B cell (primary cell): ENCODE data around the gene ARPC4. TPM values are rescaled to one million over a fixed set of nuclear protein-coding genes. Genes with fewer than 3 reads are reported as not detected.
A peak's percentile ranks its signal among the peaks of the same experiment; 100 is the strongest.

Experiments
- ATAC-seq: fragments of 200-7000 bp; cut with Tn5 transposase; one replicate; pipeline ENCODE4 v1.10.0; 2021; ENCODE audit warnings: low read depth, mild to moderate bottlenecking, moderate number of reproducible peaks, moderate library complexity
- CTCF ChIA-PET: fragments of 350-600 bp; sonication (Branson Sonifier 250); formaldehyde crosslinking; loops from one replicate; lab custom pipeline; 2021; ENCODE audit warnings: antibody characterized with exemption, inconsistent platforms; lab: Charles Lee
- POLR2A ChIA-PET: fragments of 350-600 bp; sonication (Branson Sonifier 250); formaldehyde crosslinking; loops from one replicate; lab custom pipeline; 2021; ENCODE audit warnings: antibody characterized with exemption; lab: Charles Lee
- DNase-seq: peaks from one replicate; pipeline ENCODE4 v3.0.0; 2013
- H2AFZ ChIP-seq: 2 replicates; pipeline ENCODE4 v1.6.1; 2012; ENCODE audit warnings: mild to moderate bottlenecking, low read depth, low read length; ENCODE audit not compliant: insufficient read depth, poor library complexity, severe bottlenecking
- H3K27ac ChIP-seq, 2 donors: 1 replicate in 1 of 2; 2 replicates in 1 of 2; pipeline ENCODE4 v1.5.1; 2012 to 2013; ENCODE audit warnings: low read length in 2 of 2, mild to moderate bottlenecking in 2 of 2, moderate library complexity in 1 of 2
- H3K27me3 ChIP-seq, 4 experiments: fragments of 200-600 bp in 1 of 4; sonication (generic) in 1 of 4; replicated peaks in 1 of 4; 1 replicate in 2 of 4; 2 replicates in 2 of 4; pipeline versions ENCODE4 v1.6.1 to v1.7.0; 2013 to 2016; ENCODE audit warnings: low read length in 3 of 4, mild to moderate bottlenecking in 2 of 4, mixed read lengths in 1 of 4, moderate library complexity in 1 of 4; ENCODE audit not compliant: insufficient read depth in 4 of 4, control insufficient read depth in 3 of 4; ENCODE audit errors: control extremely low read depth in 1 of 4
- H3K36me3 ChIP-seq, 2 experiments: replicated peaks in 1 of 2; 1 replicate in 1 of 2; 2 replicates in 1 of 2; pipeline versions ENCODE4 v1.6.1 to v1.7.1; 2013; ENCODE audit warnings: low read length in 1 of 2; ENCODE audit not compliant: insufficient read depth in 2 of 2, control insufficient read depth in 1 of 2; ENCODE audit errors: control extremely low read depth in 1 of 2, extremely low read depth in 1 of 2
- H3K4me1 ChIP-seq, 2 donors: fragments of 200-600 bp in 1 of 2; sonication (generic) in 1 of 2; 1 replicate in 1 of 2; 2 replicates in 1 of 2; pipeline versions ENCODE4 v1.5.1 to v1.6.1; 2013 to 2017; ENCODE audit warnings: low read length in 2 of 2; ENCODE audit not compliant: control insufficient read depth in 2 of 2, insufficient read depth in 2 of 2
- H3K4me2 ChIP-seq: replicated peaks from 2 replicates; pipeline ENCODE3; 2012; ENCODE audit warnings: mild to moderate bottlenecking, low read depth, low read length; ENCODE audit not compliant: poor library complexity, severe bottlenecking
- H3K4me3 ChIP-seq, 5 experiments: fragments of 200-600 bp in 1 of 5; sonication (generic) in 1 of 5; 1 replicate in 3 of 5; 2 replicates in 2 of 5; pipeline versions ENCODE4 v1.5.1 to v1.7.0; 2011 to 2016; ENCODE audit warnings: low read length in 4 of 5, mild to moderate bottlenecking in 4 of 5, low read depth in 2 of 5, control low read depth in 1 of 5, moderate library complexity in 1 of 5; ENCODE audit not compliant: insufficient read depth in 1 of 5; ENCODE audit errors: control extremely low read depth in 1 of 5, extremely low read depth in 1 of 5
- H3K79me2 ChIP-seq: fragments of 200-600 bp; sonication (generic); one replicate; pipeline ENCODE4 v1.6.0; 2016; ENCODE audit warnings: low read length; ENCODE audit not compliant: control insufficient read depth, insufficient read depth
- H3K9ac ChIP-seq: fragments of 200-600 bp; sonication (generic); 2 replicates; pipeline ENCODE4 v1.6.1; 2017; ENCODE audit warnings: mild to moderate bottlenecking, low read length, moderate library complexity
- H3K9me3 ChIP-seq, 3 donors: one replicate each; pipeline versions ENCODE4 v1.6.1 to v1.7.1; 2013; ENCODE audit warnings: low read length in 2 of 3; ENCODE audit not compliant: control insufficient read depth in 2 of 3, insufficient read depth in 1 of 3; ENCODE audit errors: control extremely low read depth in 1 of 3
- H4K20me1 ChIP-seq: 2 replicates; pipeline ENCODE4 v1.6.0; 2012; ENCODE audit warnings: mild to moderate bottlenecking, low read length; ENCODE audit not compliant: insufficient read depth, control insufficient read depth, poor library complexity, severe bottlenecking
- H3K27ac Mint-ChIP-seq: one replicate; pipeline ENCODE4 v1.8.0; 2021; ENCODE audit warnings: mixed read lengths
- H3K27me3 Mint-ChIP-seq: one replicate; pipeline ENCODE4 v1.8.0; 2021; ENCODE audit warnings: mixed read lengths
- H3K4me1 Mint-ChIP-seq: one replicate; pipeline ENCODE4 v1.8.0; 2021; ENCODE audit warnings: mixed read lengths
- H3K4me3 Mint-ChIP-seq: one replicate; pipeline ENCODE4 v1.8.0; 2021; ENCODE audit warnings: mixed read lengths
- H3K9me3 Mint-ChIP-seq: one replicate; pipeline ENCODE4 v1.8.0; 2022; ENCODE audit warnings: mixed read lengths; ENCODE audit not compliant: insufficient read depth
- CTCF ChIP-seq: fragments of 200-600 bp; IDR thresholded peaks from one replicate; pipeline ENCODE4 v1.8.0; 2022; ENCODE audit warnings: antibody characterized with exemption, mild to moderate bottlenecking
- EZH2 ChIP-seq: IDR thresholded peaks from 2 replicates; pipeline ENCODE4 v1.6.1; 2012; ENCODE audit warnings: borderline replicate concordance, low read depth, mild to moderate bottlenecking, moderate library complexity, low read length; ENCODE audit not compliant: insufficient read depth, poor library complexity, severe bottlenecking
- whole genome bisulfite sequencing: methylation state at CpG from one replicate; pipeline ENCODE4 v1.1.5; 2013; ENCODE audit warnings: missing lambda C conversion rate; ENCODE audit not compliant: insufficient coverage; 5-methylcytosine and 5-hydroxymethylcytosine counted together
- intact Hi-C: fragments of 100-400 bp; cut with micrococcal nuclease; formaldehyde crosslinking; loops from one replicate; pipeline ENCODE4 v1.10.0; 2022
- polyA plus RNA-seq: library from polyadenylated mRNA; depleted of rRNA; stranded (reverse); fragments of >200 nt; gene quantifications from 2 replicates; pipeline ENCODE4 v1.2.3, GENCODE V29; 2012
- total RNA-seq, 2 donors: library from RNA; stranded (reverse); fragments of 120-200 nt in 1 of 2; gene quantifications; 1 replicate in 1 of 2; 2 replicates in 1 of 2; pipeline versions ENCODE4 v1.2.3 to v1.2.4, GENCODE V29; 2013 to 2022

Gene ARPC4
- total and polyA plus RNA-seq, 2 donors (not counting 1 experiment from before 2014, with no cell fraction given): 110 to 174 TPM

- Histone ChIP-seq H3K9ac (peak overlapping the region; percentile 19), H2AFZ (peak overlapping the region; percentile 63), H3K27ac (peak overlapping the region; percentile 56 to 82), H3K27me3 (no peaks in the 10 kb centered on the region), H3K4me1 (peaks cover 51 to 59% of the 10 kb centered on the region in 2 donors), H3K9me3 (no peaks in the 10 kb centered on the region), H3K79me2 (peaks cover 6% of the 10 kb centered on the region), H3K4me3 (peak overlapping the region in 2 of 5 experiments; percentile 1 to 18), H3K36me3 (peaks cover under 1 to 25% of the 10 kb centered on the region in 2 experiments), H3K4me2 (peak overlapping the region; percentile 59), H4K20me1 (no peaks in the 10 kb centered on the region)
- ATAC-seq (peak; percentile 2), DNase-seq (no peak)
- Mint-ChIP-seq H3K4me1 (peaks cover 59% of the 10 kb centered on the region), H3K27ac (peak overlapping the region; percentile 78), H3K27me3 (no peaks in the 10 kb centered on the region), H3K4me3 (peak overlapping the region; percentile 40), H3K9me3 (no peaks in the 10 kb centered on the region)
- 46% methylated on average over 8 of the region's 10 CpGs for WGBS
- intact Hi-C loops: loop anchor here (1.0 to 5.0 kb wide), 3 partner anchors 12 to 247 kb away; partner anchors contain the start of genes FANCD2 and TADA3
- TF ChIP-seq CTCF: no peak
- no peak for TF ChIP-seq EZH2
- ChIA-PET CTCF (interaction anchor here (0.7 to 4.6 kb wide), 10 partner anchors 10 to 276 kb away, joined by 3 to 25 read pairs (median 6); partner anchors contain the start of genes ARPC4, OGG1 and TADA3), POLR2A (interaction anchor here (0.6 to 3.7 kb wide), 4 partner anchors 12 to 31 kb away, joined by 3 to 18 read pairs (median 6); partner anchors contain the start of genes ARPC4, OGG1 and TADA3)
Measured at GRCh38 chr3:9780458-9780812, 12.4 kb upstream of the ARPC4 start.

GRCh38 chr3:9780910-9781309, 12.0 kb upstream of the ARPC4 start:
- Histone ChIP-seq H3K27me3 (no peaks in the 10 kb centered on the region), H2AFZ (no peak overlapping the region), H3K27ac (peak overlapping the region; percentile 24 to 82), H4K20me1 (no peaks in the 10 kb centered on the region), H3K4me1 (peaks cover 51 to 59% of the 10 kb centered on the region in 2 donors), H3K9me3 (no peaks in the 10 kb centered on the region), H3K36me3 (peaks cover 2 to 28% of the 10 kb centered on the region in 2 experiments), H3K4me2 (peak overlapping the region; percentile 59), H3K4me3 (no peak overlapping the region), H3K79me2 (peaks cover 6% of the 10 kb centered on the region), H3K9ac (peak overlapping the region; percentile 19)
- no peaks in the 10 kb centered on the region for H3K27me3 Mint-ChIP-seq
- H3K4me1 Mint-ChIP-seq: peaks cover 58% of the 10 kb centered on the region
- ChIA-PET CTCF (interaction anchor here (0.6 to 4.6 kb wide), 13 partner anchors 10 to 276 kb away, joined by 3 to 25 read pairs (median 5); partner anchors contain the start of genes ARPC4, OGG1 and TADA3), POLR2A (interaction anchor here (0.6 to 3.7 kb wide), 7 partner anchors 12 to 361 kb away, joined by 3 to 18 read pairs (median 6); partner anchors contain the start of genes ARPC4, OGG1 and TADA3)
- H3K4me3 Mint-ChIP-seq: peak overlapping the region; percentile 40
- whole genome bisulfite sequencing: no CpG with 5 or more reads among the region's 4 CpGs
- ATAC-seq: no peak
- intact Hi-C loops: loop anchor here (1.0 to 5.0 kb wide), 3 partner anchors 11 to 246 kb away; partner anchors contain the start of genes FANCD2 and TADA3
- H3K27ac Mint-ChIP-seq: peak overlapping the region; percentile 78
- H3K9me3 Mint-ChIP-seq: no peaks in the 10 kb centered on the region
- no peak for DNase-seq
- TF ChIP-seq CTCF (no peak), EZH2 (no peak)
